H1 (cell line): ENCODE data around the gene TLX1. TPM values are rescaled to one million over a fixed set of nuclear protein-coding genes. Genes with fewer than 3 reads are reported as not detected.

ENCODE experiments used
- POU5F1 ChIP-seq: IDR thresholded peaks from 2 replicates; pipeline ENCODE4 v1.6.1; 2011; ENCODE audit warnings: low read depth, mild to moderate bottlenecking, low read length, moderate library complexity
- RXRA ChIP-seq: IDR thresholded peaks from 2 replicates; pipeline ENCODE4 v1.6.1; 2011; ENCODE audit warnings: low read depth, mild to moderate bottlenecking, low read length, moderate library complexity; ENCODE audit not compliant: insufficient read depth
- SIN3A ChIP-seq, 2 experiments: IDR thresholded peaks in 1 of 2; conservative IDR thresholded peaks in 1 of 2; 2 replicates each; pipeline ENCODE4 v1.6.1; 2011 to 2012; ENCODE audit warnings: low read length in 2 of 2, improper control_type of control experiment in 1 of 2, low read depth in 1 of 2, mild to moderate bottlenecking in 1 of 2
- polyA plus RNA-seq, 7 experiments: library from polyadenylated mRNA; depleted of rRNA in 3 of 7; stranded (reverse) in 5 of 7; unstranded in 2 of 7; fragments of >200 nt in 5 of 7; fragments of 200-250 nt in 2 of 7; gene quantifications; 1 replicate in 5 of 7; 2 replicates in 1 of 7; 4 replicates in 1 of 7; pipeline versions ENCODE4 v1.2.1 to v1.2.3, GENCODE V29; 2011 to 2013; ENCODE audit warnings: missing spikeins in 2 of 7, mixed read lengths in 2 of 7
- total RNA-seq: library from RNA; stranded (reverse); fragmentation: NEBNext Ultra II Directional; extraction: Animal tissue kit (Norgen Biotek cat#: 25700); gene quantifications from 2 replicates; pipeline ENCODE4 v1.2.1, GENCODE V29; 2021
- TF ChIP-seq, protein P1 (sequence below): IDR thresholded peaks from 2 replicates; pipeline ENCODE4 v1.6.1; 2012; ENCODE audit warnings: low read length, inconsistent platforms
- TF ChIP-seq, protein P2 (sequence below): IDR thresholded peaks from 2 replicates; pipeline ENCODE4 v1.6.1; 2011; ENCODE audit warnings: low read depth, mild to moderate bottlenecking, low read length; ENCODE audit not compliant: insufficient read depth
- TF ChIP-seq, protein P3 (sequence below): IDR thresholded peaks from 2 replicates; pipeline ENCODE4 v1.6.1; 2012; ENCODE audit warnings: inconsistent platforms

The TLX1 gene
- total and polyA plus RNA-seq, 2 of the 8 experiments (the other 6 are each of a cell fraction or from before 2014, with no cell fraction given) = not detected

DNA sequence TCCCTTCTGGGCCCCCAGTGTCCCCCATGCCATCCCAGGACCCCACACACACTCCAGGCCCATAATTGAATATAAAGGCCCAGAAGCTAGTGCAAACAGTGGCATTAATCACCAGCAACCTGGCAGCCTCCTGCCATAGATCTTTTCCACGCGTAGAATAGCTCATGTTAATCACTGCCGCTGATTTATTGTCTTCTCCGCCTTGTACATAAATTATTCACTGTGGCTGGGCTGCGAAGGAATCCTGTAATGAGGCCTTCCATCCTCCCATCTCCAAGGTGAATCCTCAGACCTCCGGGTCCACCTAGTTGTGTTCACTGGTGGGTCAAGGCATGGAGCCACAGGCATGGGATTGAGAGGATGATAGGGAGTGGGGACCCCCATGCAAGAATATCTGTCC, 36.1 kb upstream of the TLX1 start (continued):
- TF ChIP-seq, protein P1, sequence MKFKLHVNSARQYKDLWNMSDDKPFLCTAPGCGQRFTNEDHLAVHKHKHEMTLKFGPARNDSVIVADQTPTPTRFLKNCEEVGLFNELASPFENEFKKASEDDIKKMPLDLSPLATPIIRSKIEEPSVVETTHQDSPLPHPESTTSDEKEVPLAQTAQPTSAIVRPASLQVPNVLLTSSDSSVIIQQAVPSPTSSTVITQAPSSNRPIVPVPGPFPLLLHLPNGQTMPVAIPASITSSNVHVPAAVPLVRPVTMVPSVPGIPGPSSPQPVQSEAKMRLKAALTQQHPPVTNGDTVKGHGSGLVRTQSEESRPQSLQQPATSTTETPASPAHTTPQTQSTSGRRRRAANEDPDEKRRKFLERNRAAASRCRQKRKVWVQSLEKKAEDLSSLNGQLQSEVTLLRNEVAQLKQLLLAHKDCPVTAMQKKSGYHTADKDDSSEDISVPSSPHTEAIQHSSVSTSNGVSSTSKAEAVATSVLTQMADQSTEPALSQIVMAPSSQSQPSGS = no peak
- TF ChIP-seq SIN3A (conservative IDR thresholded peaks at IDR 0.05 in 1 of 2, IDR thresholded peaks at IDR 0.05 in 1 of 2; ENCODE audit: low read depth in 1 of 2, low read length in 2 of 2) (no peak), RXRA (no peak), POU5F1 (no peak)
- TF ChIP-seq, protein P2, sequence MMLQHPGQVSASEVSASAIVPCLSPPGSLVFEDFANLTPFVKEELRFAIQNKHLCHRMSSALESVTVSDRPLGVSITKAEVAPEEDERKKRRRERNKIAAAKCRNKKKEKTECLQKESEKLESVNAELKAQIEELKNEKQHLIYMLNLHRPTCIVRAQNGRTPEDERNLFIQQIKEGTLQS = no peak
- TF ChIP-seq, protein P3, sequence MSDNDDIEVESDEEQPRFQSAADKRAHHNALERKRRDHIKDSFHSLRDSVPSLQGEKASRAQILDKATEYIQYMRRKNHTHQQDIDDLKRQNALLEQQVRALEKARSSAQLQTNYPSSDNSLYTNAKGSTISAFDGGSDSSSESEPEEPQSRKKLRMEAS = no peak
